GM19397 (cell line): ENCODE data around the gene HRAS.
"Not testable (repeated sequence)": the region's sequence is repeated elsewhere in the genome, so short reads cannot be mapped to it uniquely, and the experiment has no call there.

Source experiments
- ATAC-seq: cut with Tn5 transposase; IDR thresholded peaks from one replicate; pipeline ENCODE4 v1.9.1; 2021; ENCODE audit warnings: mild to moderate bottlenecking, moderate library complexity; ENCODE audit not compliant: unreplicated experiment

Gene HRAS

GRCh38 chr11:535519-536454 lies at the start of gene HRAS:
Gene HRAS (minus strand): TSS chr11:535576.
- peak; percentile 71 for ATAC-seq

GRCh38 chr11:584287-584686 lies 48.9 kb upstream of the HRAS start:
- no peak for ATAC-seq

GRCh38 chr11:581752-582151 lies 46.4 kb upstream of the HRAS start:
- no peak for ATAC-seq

- no peak for ATAC-seq
These were observed 46.0 kb upstream of the HRAS start for GRCh38 chr11:581342-581741.

- no peak for ATAC-seq
These were observed 44.6 kb upstream of the HRAS start for GRCh38 chr11:579830-580601.

GRCh38 chr11:578276-579035 lies 43.1 kb upstream of the HRAS start:
- no peak for ATAC-seq

- no peak for ATAC-seq
These were observed 42.2 kb upstream of the HRAS start for GRCh38 chr11:577611-577894.

GRCh38 chr11:576811-577610 lies 41.6 kb upstream of the HRAS start:
- no peak for ATAC-seq

- peak; percentile 87 for ATAC-seq
These were observed 40.8 kb upstream of the HRAS start, which contains the start of gene PHRF1 for GRCh38 chr11:575996-576768. Gene PHRF1 (plus strand): TSS chr11:576470. CDS start chr11:581513, 5,043 bp downstream.

GRCh38 chr11:575313-575995 lies 40.1 kb upstream of the HRAS start:
- ATAC-seq = peak; percentile 32

- ATAC-seq = no peak
These were observed 39.4 kb upstream of the HRAS start for GRCh38 chr11:574632-575312.

GRCh38 chr11:574031-574570 lies 38.7 kb upstream of the HRAS start:
- ATAC-seq = not testable (repeated sequence)

- ATAC-seq = no peak
These were observed 37.9 kb upstream of the HRAS start for GRCh38 chr11:573146-573759.

GRCh38 chr11:571802-572185 lies 36.4 kb upstream of the HRAS start:
- ATAC-seq = no peak

GRCh38 chr11:569158-569885 lies 33.9 kb upstream of the HRAS start:
- no peak for ATAC-seq

- ATAC-seq = peak; percentile 86
These were observed 33.2 kb upstream of the HRAS start for GRCh38 chr11:568306-569157.
